GM18951 (cell line): ENCODE measurements around the gene TSGA10IP.

Source experiments
- POLR2A ChIP-seq: IDR thresholded peaks from 4 replicates; pipeline ENCODE4 v1.6.1; 2011; ENCODE audit warnings: mild to moderate bottlenecking; ENCODE audit not compliant: insufficient read length, insufficient read depth; ENCODE audit errors: extremely low read depth
- in situ Hi-C: fragments of 300-500 bp; cut with MboI; formaldehyde crosslinking; loops from one replicate; pipeline ENCODE4 v1.12.0; 2022; ENCODE audit warnings: low sequenced_read_pairs, mixed read lengths, inconsistent platforms; ENCODE audit not compliant: unreplicated experiment

The TSGA10IP gene

GRCh38 chr11:65978391-65979238, 33.3 kb downstream of the TSGA10IP start:
- TF ChIP-seq POLR2A: no peak
- in situ Hi-C loops: loop anchor here (25.0 kb wide), 1 partner anchor 266 kb away; the partner anchor contains the start of genes KAT5 and RNASEH2C

- in situ Hi-C loops: loop anchor here (25.0 kb wide), 1 partner anchor 267 kb away; the partner anchor contains the start of genes KAT5 and RNASEH2C
- no peak for TF ChIP-seq POLR2A
Observed at GRCh38 chr11:65979261-65979759, 34.0 kb downstream of the TSGA10IP start.

GRCh38 chr11:65981101-65981740, 35.9 kb downstream of the TSGA10IP start:
- in situ Hi-C loops: loop anchor here (25.0 kb wide), 1 partner anchor 269 kb away; the partner anchor contains the start of genes KAT5 and RNASEH2C
- TF ChIP-seq POLR2A: no peak

- in situ Hi-C loops: loop anchor here (25.0 kb wide), 1 partner anchor 270 kb away; the partner anchor contains the start of genes KAT5 and RNASEH2C
- no peak for TF ChIP-seq POLR2A
Observed at GRCh38 chr11:65981972-65982823, 36.9 kb downstream of the TSGA10IP start.

- no peak for TF ChIP-seq POLR2A
- in situ Hi-C loops: loop anchor here (25.0 kb wide), 1 partner anchor 271 kb away; the partner anchor contains the start of genes KAT5 and RNASEH2C
Observed at GRCh38 chr11:65982824-65983588, 37.7 kb downstream of the TSGA10IP start.

- TF ChIP-seq POLR2A: no peak
- in situ Hi-C loops: loop anchor here (25.0 kb wide), 1 partner anchor 271 kb away; the partner anchor contains the start of genes KAT5 and RNASEH2C
Observed at GRCh38 chr11:65983589-65983987, 38.3 kb downstream of the TSGA10IP start.

GRCh38 chr11:65987336-65987735, 42.1 kb downstream of the TSGA10IP start:
- in situ Hi-C loops: loop anchor here (5.0 to 25.0 kb wide), 2 partner anchors 105 to 275 kb away; partner anchors contain the start of genes KAT5 and RNASEH2C
- no peak for TF ChIP-seq POLR2A

GRCh38 chr11:65988791-65989592, 43.7 kb downstream of the TSGA10IP start:
- in situ Hi-C loops: loop anchor here (5.0 to 25.0 kb wide), 2 partner anchors 107 to 277 kb away; partner anchors contain the start of genes KAT5 and RNASEH2C
- TF ChIP-seq POLR2A: no peak

- in situ Hi-C loops: loop anchor here (25.0 kb wide), 1 partner anchor 280 kb away; the partner anchor contains the start of genes KAT5 and RNASEH2C
Observed at GRCh38 chr11:65992056-65992455, 46.8 kb downstream of the TSGA10IP start.

GRCh38 chr11:65997286-65997685, 52.0 kb downstream of the TSGA10IP start:
- no peak for TF ChIP-seq POLR2A
- in situ Hi-C loops: loop anchor here (25.0 kb wide), 1 partner anchor 285 kb away; the partner anchor contains the start of genes KAT5 and RNASEH2C

More at GRCh38 chr11:65992056-65992455, 46.8 kb downstream of the TSGA10IP start:
- TF ChIP-seq POLR2A: no peak
